ENCODE measurements around the gene ENC1. TPM values are rescaled to one million over a fixed set of nuclear protein-coding genes. Genes with fewer than 3 reads are reported as not detected.

Gene ENC1
- total RNA-seq, 1 experiment from 2014 or later = 48.1 TPM

Other genes starting within 250 kb of the ENC1 start
- 290 and 372 TPM in 2 replicates for gene HEXB, start 44.5 kb upstream of the ENC1 start, total RNA-seq (2014; rRNA removed; shearing (Covaris generic))
- gene GFM2, start 126.4 kb upstream of the ENC1 start, total RNA-seq (2014; rRNA removed; shearing (Covaris generic)) = 37.6 and 47.1 TPM in 2 replicates
- gene NSA2, start 126.5 kb upstream of the ENC1 start, total RNA-seq (2014; rRNA removed; shearing (Covaris generic)) = 87.8 and 102 TPM in 2 replicates
- gene FAM169A, start 225.7 kb upstream of the ENC1 start, total RNA-seq (2014; rRNA removed; shearing (Covaris generic)) = 5.3 and 10.7 TPM in 2 replicates